PFSK-1 (cell line): ENCODE results near the gene USP48.

ENCODE experiments used
- FOXP2 ChIP-seq: optimal IDR thresholded peaks from 2 replicates; pipeline ENCODE3; 2011; ENCODE audit warnings: borderline replicate concordance, control low read depth, inconsistent platforms; ENCODE audit not compliant: insufficient read depth; ENCODE audit errors: extremely low read length, extremely low read depth
- POLR2AphosphoS5 ChIP-seq: IDR thresholded peaks from 2 replicates; pipeline ENCODE4 v1.6.1; 2012; ENCODE audit warnings: low read depth, mild to moderate bottlenecking, control low read depth, low read length, moderate library complexity
- REST ChIP-seq, 2 experiments: IDR thresholded peaks; 2 replicates each; pipeline versions ENCODE4 v1.6.1 to v1.8.0; 2011 to 2012; ENCODE audit warnings: low read depth in 2 of 2, low read length in 2 of 2, control low read depth in 1 of 2, inconsistent platforms in 1 of 2, mild to moderate bottlenecking in 1 of 2, moderate library complexity in 1 of 2; ENCODE audit not compliant: insufficient read depth in 1 of 2
- SIN3A ChIP-seq: IDR thresholded peaks from 2 replicates; pipeline ENCODE4 v1.6.1; 2012; ENCODE audit warnings: mild to moderate bottlenecking, low read length, moderate library complexity, borderline replicate concordance; ENCODE audit not compliant: insufficient read depth
- TAF1 ChIP-seq: IDR thresholded peaks from 2 replicates; pipeline ENCODE4 v1.6.1; 2012; ENCODE audit warnings: low read length, control low read depth, borderline replicate concordance; ENCODE audit not compliant: insufficient read depth

The USP48 gene

GRCh38 chr1:21665711-21666575, 117.0 kb downstream of the USP48 start:
- TF ChIP-seq TAF1 (no peak), REST (IDR thresholded peaks at IDR 0.05; ENCODE audit: insufficient read depth in 1 of 2, low read depth in 2 of 2, low read length in 2 of 2) (no peak), FOXP2 (no peak), POLR2AphosphoS5 (no peak), SIN3A (no peak)

GRCh38 chr1:21664806-21665588, 118.0 kb downstream of the USP48 start:
- TF ChIP-seq TAF1 (no peak), FOXP2 (no peak), SIN3A (no peak), REST (IDR thresholded peaks at IDR 0.05; ENCODE audit: insufficient read depth in 1 of 2, low read depth in 2 of 2, low read length in 2 of 2) (no peak), POLR2AphosphoS5 (no peak)

- TF ChIP-seq FOXP2 = no peak
- no peak for TF ChIP-seq TAF1
- no peak for TF ChIP-seq REST (IDR thresholded peaks at IDR 0.05; ENCODE audit: insufficient read depth in 1 of 2, low read depth in 2 of 2, low read length in 2 of 2)
- TF ChIP-seq SIN3A = no peak
- no peak for TF ChIP-seq POLR2AphosphoS5
These were observed 118.8 kb downstream of the USP48 start for GRCh38 chr1:21663951-21664805.

- TF ChIP-seq POLR2AphosphoS5 = no peak
- no peak for TF ChIP-seq SIN3A
- TF ChIP-seq REST (IDR thresholded peaks at IDR 0.05; ENCODE audit: insufficient read depth in 1 of 2, low read depth in 2 of 2, low read length in 2 of 2) = no peak
- TF ChIP-seq TAF1 = no peak
- no peak for TF ChIP-seq FOXP2
These were observed 119.5 kb downstream of the USP48 start for GRCh38 chr1:21663248-21663950.
